ENCODE data around the gene SERPINB5. TPM values are rescaled to one million over a fixed set of nuclear protein-coding genes. Genes with fewer than 3 reads are reported as not detected.

SERPINB5 gene, protein sequence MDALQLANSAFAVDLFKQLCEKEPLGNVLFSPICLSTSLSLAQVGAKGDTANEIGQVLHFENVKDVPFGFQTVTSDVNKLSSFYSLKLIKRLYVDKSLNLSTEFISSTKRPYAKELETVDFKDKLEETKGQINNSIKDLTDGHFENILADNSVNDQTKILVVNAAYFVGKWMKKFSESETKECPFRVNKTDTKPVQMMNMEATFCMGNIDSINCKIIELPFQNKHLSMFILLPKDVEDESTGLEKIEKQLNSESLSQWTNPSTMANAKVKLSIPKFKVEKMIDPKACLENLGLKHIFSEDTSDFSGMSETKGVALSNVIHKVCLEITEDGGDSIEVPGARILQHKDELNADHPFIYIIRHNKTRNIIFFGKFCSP
- total RNA-seq (27.1 TPM), polyA plus RNA-seq (5.6 TPM)

DNA sequence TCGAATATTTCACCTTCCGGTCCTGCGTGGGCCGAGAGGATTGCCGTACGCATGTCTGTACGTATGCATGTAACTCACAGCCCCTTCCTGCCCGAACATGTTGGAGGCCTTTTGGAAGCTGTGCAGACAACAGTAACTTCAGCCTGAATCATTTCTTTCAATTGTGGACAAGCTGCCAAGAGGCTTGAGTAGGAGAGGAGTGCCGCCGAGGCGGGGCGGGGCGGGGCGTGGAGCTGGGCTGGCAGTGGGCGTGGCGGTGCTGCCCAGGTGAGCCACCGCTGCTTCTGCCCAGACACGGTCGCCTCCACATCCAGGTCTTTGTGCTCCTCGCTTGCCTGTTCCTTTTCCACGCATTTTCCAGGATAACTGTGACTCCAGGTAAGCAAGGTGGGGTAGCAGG, at the start of gene SERPINB5:
SERPINB5 (plus strand) TSS at position 291 of the 400 bp plus-strand sequence. CDS start 7,471 bp downstream, outside the sequence.
- WGBS, result 90% methylated on average over 21 of the region's 21 CpGs
- no peaks in the 10 kb centered on the region for H3K36me3 ChIP-seq (ENCODE audit: insufficient read depth)
- DNase-seq (ENCODE audit: extremely low spot score), result peak; percentile 58
- H3K4me1 ChIP-seq (ENCODE audit: insufficient read depth), result no peaks in the 10 kb centered on the region
- H3K4me3 ChIP-seq (ENCODE audit: low read depth, low read length), result peak within 1 kb of the TSS; percentile 6
- H3K27ac ChIP-seq (ENCODE audit: low read depth), result no peak within 1 kb of the TSS

DNA sequence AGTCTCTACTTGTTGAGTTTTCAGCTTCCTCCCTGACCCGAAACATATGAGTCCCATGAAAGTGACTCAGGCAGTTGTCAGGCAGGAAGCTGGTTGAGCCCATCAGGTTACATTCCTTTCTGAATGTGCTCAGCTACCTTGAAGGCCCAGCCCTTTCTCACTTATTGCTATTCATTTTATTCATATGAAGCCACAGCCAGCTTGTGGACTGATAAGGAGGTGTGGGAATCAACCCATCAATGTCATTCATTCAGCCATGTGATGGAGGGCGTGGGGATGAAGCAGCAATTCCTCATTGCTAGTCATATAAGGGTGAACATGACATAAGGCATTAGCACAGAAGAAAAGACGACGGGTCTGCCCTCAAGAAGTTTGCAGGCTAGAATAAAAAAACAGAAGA, 49.2 kb upstream of the SERPINB5 start:
- Histone ChIP-seq H3K27ac (ENCODE audit: low read depth) (no peak overlapping the region), H3K4me3 (ENCODE audit: low read depth, low read length) (no peak overlapping the region), H3K36me3 (ENCODE audit: insufficient read depth) (no peaks in the 10 kb centered on the region), H3K4me1 (ENCODE audit: insufficient read depth) (no peaks in the 10 kb centered on the region)
- 79% methylated on average over 4 of the region's 4 CpGs for WGBS
- peak; percentile 74 for DNase-seq (ENCODE audit: extremely low spot score)

DNA sequence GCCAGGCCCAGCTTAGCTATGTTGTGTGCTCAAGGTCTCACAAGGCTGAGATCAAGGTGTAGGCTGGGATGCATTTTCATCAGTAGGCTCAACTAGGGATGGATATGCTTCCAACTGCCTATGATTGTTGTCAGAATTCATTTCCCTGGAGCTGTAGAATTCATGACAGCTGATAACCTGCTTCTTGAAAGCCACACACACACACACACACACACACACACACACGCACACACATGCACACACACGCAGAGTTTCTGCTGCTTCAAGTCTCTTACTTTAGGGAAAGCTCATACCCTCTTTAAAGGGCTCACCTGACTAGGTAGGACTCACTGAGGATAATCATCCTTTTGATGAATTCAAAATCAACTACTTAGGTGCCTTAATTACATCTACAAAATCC, 46.2 kb upstream of the SERPINB5 start:
- Histone ChIP-seq H3K4me3 (ENCODE audit: low read depth, low read length) (no peak overlapping the region), H3K27ac (ENCODE audit: low read depth) (no peak overlapping the region), H3K4me1 (ENCODE audit: insufficient read depth) (no peaks in the 10 kb centered on the region), H3K36me3 (ENCODE audit: insufficient read depth) (no peaks in the 10 kb centered on the region)
- DNase-seq (ENCODE audit: extremely low spot score), result no peak
- WGBS, result 73% methylated on average over 2 of the region's 2 CpGs

DNA sequence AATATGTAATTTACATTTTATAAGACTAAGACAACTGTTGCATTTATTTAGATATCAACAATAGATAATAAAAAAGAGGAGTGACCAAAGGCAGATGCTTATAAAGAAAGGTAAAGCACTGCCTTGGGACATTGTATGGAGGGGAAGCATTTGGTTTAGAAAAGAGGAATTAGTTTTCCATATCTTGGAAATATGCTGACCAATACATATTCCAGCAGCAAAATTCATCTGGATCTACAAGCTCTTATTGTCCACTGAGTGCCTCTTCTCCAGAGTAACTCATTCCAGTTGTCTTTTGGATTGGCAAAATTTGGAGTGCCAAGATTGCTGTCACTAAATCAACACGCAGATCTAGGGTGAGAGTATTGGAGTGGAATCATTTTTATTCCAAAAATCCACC, 45.6 kb upstream of the SERPINB5 start:
- no peak for DNase-seq (ENCODE audit: extremely low spot score)
- Histone ChIP-seq H3K36me3 (ENCODE audit: insufficient read depth) (no peaks in the 10 kb centered on the region), H3K27ac (ENCODE audit: low read depth) (no peak overlapping the region), H3K4me3 (ENCODE audit: low read depth, low read length) (no peak overlapping the region), H3K4me1 (ENCODE audit: insufficient read depth) (no peaks in the 10 kb centered on the region)
- 70% methylated on average over 1 of the region's 1 CpG for whole genome bisulfite sequencing

DNA sequence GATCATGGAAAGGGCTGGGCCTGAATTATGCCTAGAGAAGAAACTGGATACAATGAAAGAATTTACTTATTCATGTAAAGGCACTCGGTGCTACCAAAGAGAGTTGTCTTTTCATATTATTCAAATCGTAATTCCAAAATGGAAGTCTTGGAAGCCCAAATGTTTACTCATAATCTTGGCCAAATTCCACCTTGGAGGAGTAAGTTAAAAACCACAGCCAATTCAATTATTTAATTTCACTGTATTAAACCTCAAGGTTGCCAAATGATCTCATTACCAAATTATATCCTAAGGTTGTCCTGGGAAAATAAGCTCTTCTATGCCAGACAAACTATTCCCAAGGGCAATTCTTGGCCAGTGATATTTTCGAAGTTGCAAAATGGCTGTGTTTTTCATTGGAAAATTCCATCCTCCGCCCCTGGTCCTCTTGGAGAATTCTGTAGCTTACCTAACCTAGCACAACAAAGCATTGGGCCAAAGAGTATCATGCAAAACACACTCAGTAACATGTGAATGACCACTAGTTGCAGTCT, 43.4 kb upstream of the SERPINB5 start:
- no peaks in the 10 kb centered on the region for H3K4me1 ChIP-seq (ENCODE audit: insufficient read depth)
- no peaks in the 10 kb centered on the region for H3K36me3 ChIP-seq (ENCODE audit: insufficient read depth)
- H3K4me3 ChIP-seq (ENCODE audit: low read depth, low read length), result no peak overlapping the region
- WGBS, result 53% methylated on average over 4 of the region's 4 CpGs
- DNase-seq (ENCODE audit: extremely low spot score), result no peak
- no peak overlapping the region for H3K27ac ChIP-seq (ENCODE audit: low read depth)

DNA sequence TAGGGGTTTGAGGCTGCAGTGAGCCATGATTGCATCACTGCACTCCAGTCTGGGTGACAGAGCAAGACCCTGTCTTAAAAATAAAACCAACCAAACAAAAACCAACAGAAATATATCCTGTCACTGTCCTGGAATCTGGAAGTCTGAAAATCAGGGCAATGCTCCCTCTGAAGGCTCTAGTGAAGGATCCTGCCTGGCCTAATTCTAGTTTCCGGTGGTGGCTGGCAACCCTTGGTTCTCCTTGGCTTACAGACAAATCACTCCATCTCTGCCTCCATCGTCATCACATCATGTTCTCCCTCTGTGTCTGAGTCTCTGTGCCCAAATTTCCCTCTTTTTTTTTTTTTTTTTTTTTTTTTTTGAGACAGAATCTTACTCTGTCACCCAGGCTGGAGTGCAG, 38.6 kb upstream of the SERPINB5 start:
- Histone ChIP-seq H3K36me3 (ENCODE audit: insufficient read depth) (no peaks in the 10 kb centered on the region), H3K4me3 (ENCODE audit: low read depth, low read length) (no peak overlapping the region), H3K27ac (ENCODE audit: low read depth) (no peak overlapping the region), H3K4me1 (ENCODE audit: insufficient read depth) (no peaks in the 10 kb centered on the region)
- DNase-seq (ENCODE audit: extremely low spot score), result no peak
- 86% methylated on average over 2 of the region's 2 CpGs for WGBS

DNA sequence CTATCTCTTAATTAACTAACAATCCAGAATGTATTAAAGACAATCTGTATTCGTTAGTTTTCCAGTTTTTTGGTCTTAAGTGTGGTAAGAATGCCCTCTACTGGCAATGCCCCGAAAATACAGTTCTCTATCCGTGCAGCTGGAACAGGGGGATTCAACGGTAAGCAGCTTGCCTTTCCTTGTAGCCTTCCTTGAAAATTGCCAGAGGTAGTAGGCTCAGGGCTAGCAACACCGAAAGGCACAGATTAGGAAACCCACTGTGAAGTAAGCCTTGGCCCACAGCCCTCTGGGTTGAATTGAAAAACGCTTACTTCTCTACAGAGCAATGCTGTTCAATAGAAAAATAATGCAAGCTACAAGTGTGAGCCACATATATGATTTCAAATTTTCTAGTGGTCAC, 37.4 kb upstream of the SERPINB5 start:
- WGBS, result 4% methylated on average over 6 of the region's 6 CpGs
- no peaks in the 10 kb centered on the region for H3K36me3 ChIP-seq (ENCODE audit: insufficient read depth)
- H3K4me1 ChIP-seq (ENCODE audit: insufficient read depth), result no peaks in the 10 kb centered on the region
- no peak overlapping the region for H3K27ac ChIP-seq (ENCODE audit: low read depth)
- DNase-seq (ENCODE audit: extremely low spot score), result no peak
- no peak overlapping the region for H3K4me3 ChIP-seq (ENCODE audit: low read depth, low read length)

DNA sequence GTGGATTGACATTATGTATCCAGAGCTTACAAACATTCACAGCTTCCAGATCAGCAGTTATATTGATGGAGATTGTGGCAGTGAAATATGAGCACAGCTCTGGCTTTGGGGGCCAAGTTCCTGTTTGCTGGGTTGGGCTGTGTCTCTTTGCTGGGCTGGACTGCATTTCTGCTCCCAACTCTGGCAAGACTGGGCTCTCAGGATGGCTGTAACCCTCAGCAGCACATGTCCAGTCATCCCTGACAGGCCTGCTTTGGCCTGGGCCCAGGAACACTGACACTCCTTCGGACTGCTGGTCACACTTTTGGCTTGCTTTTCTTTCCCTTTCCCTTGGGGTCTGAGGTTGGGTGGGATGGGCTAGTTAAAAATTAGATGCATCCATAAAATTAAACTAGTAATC, 36.5 kb upstream of the SERPINB5 start:
- H3K4me3 ChIP-seq (ENCODE audit: low read depth, low read length), result no peak overlapping the region
- DNase-seq (ENCODE audit: extremely low spot score), result no peak
- H3K36me3 ChIP-seq (ENCODE audit: insufficient read depth), result no peaks in the 10 kb centered on the region
- H3K4me1 ChIP-seq (ENCODE audit: insufficient read depth), result no peaks in the 10 kb centered on the region
- 37% methylated on average over 1 of the region's 1 CpG for WGBS
- H3K27ac ChIP-seq (ENCODE audit: low read depth), result no peak overlapping the region

DNA sequence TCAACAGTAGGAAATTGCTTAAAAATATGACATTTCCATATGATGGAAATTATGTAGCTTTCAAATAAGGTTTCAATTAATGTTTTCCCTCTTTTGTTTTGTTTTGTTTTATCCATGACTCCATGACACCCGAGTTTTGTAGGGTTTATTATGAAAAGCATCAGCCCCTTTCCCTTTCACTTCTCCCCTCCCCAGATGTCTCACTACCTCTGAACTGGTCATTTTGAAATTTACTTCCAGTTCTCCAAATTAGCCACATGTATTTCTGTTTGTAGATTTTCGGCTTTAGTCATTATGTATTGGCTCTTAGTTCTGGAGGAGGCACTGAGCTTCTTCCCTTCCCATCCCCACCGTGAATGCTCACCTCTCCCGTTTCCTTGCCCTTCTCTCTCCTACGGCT, 35.9 kb upstream of the SERPINB5 start:
- H3K4me1 ChIP-seq (ENCODE audit: insufficient read depth), result no peaks in the 10 kb centered on the region
- 74% methylated on average over 5 of the region's 5 CpGs for WGBS
- H3K27ac ChIP-seq (ENCODE audit: low read depth), result no peak overlapping the region
- no peaks in the 10 kb centered on the region for H3K36me3 ChIP-seq (ENCODE audit: insufficient read depth)
- no peak overlapping the region for H3K4me3 ChIP-seq (ENCODE audit: low read depth, low read length)
- no peak for DNase-seq (ENCODE audit: extremely low spot score)

DNA sequence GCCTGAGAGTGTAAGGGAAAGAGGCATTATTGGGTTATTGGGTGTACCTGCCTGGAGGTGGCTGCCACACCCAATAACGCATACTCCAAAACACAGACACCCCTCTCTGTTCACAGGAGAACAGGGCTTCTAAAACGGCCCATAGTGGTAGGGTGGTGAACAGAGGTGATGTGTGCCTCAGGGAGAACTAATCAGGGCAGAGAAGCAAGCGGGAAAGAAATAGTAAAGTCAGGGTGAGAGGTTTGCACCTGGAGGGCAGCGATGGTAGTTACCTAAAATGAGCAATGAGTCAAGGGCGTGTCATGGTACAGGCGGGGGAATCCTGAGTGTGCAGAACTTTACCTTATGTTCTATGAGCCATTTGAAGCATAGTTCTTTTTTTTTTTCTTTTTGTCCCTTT, 32.9 kb upstream of the SERPINB5 start:
- 93% methylated on average over 6 of the region's 6 CpGs for whole genome bisulfite sequencing
- no peaks in the 10 kb centered on the region for H3K36me3 ChIP-seq (ENCODE audit: insufficient read depth)
- H3K4me3 ChIP-seq (ENCODE audit: low read depth, low read length), result no peak overlapping the region
- H3K4me1 ChIP-seq (ENCODE audit: insufficient read depth), result no peaks in the 10 kb centered on the region
- no peak overlapping the region for H3K27ac ChIP-seq (ENCODE audit: low read depth)
- no peak for DNase-seq (ENCODE audit: extremely low spot score)

DNA sequence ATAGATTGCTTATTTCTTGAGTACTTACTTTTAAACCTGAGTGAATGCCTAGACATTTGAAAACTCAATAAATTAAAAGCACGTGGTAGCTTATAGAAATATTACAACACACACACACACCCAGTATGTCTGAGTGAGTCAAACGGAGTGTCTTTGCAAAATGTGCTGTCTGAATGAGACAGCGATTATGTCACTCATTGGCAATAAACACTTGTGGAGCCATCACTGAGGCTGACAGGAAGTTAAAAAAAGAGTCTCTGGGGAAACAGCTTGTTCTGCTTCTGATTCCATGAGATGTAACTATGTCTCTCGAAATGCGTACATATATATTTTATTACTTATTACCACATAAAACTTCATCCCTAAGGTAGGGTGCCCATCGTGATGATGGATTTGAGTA, 32.2 kb upstream of the SERPINB5 start:
- Histone ChIP-seq H3K4me1 (ENCODE audit: insufficient read depth) (no peaks in the 10 kb centered on the region), H3K4me3 (ENCODE audit: low read depth, low read length) (no peak overlapping the region), H3K27ac (ENCODE audit: low read depth) (no peak overlapping the region), H3K36me3 (ENCODE audit: insufficient read depth) (no peaks in the 10 kb centered on the region)
- no peak for DNase-seq (ENCODE audit: extremely low spot score)
- WGBS, result 52% methylated on average over 6 of the region's 6 CpGs

DNA sequence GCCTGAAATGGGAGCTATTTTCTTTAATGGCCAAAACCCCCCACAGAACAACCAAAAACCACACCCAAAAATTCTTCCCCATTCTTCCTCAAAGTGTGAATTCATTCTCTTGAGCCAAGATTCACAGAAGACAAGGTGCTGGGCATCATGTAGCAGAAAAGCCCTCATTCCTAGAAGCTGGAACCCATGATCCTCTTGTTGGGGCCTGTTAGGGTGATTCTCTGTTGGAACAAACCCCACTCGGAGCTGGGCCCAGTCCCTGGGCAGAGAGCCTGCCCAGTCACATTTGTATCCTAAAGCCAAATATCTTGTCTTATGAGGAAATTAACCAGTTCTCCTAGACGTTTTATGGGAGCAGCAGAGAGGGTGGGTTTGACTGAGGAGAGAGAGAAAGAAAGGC, 31.7 kb upstream of the SERPINB5 start:
- H3K4me1 ChIP-seq (ENCODE audit: insufficient read depth), result no peaks in the 10 kb centered on the region
- H3K27ac ChIP-seq (ENCODE audit: low read depth), result no peak overlapping the region
- no peak for DNase-seq (ENCODE audit: extremely low spot score)
- H3K4me3 ChIP-seq (ENCODE audit: low read depth, low read length), result no peak overlapping the region
- 35% methylated on average over 2 of the region's 2 CpGs for WGBS
- no peaks in the 10 kb centered on the region for H3K36me3 ChIP-seq (ENCODE audit: insufficient read depth)

DNA sequence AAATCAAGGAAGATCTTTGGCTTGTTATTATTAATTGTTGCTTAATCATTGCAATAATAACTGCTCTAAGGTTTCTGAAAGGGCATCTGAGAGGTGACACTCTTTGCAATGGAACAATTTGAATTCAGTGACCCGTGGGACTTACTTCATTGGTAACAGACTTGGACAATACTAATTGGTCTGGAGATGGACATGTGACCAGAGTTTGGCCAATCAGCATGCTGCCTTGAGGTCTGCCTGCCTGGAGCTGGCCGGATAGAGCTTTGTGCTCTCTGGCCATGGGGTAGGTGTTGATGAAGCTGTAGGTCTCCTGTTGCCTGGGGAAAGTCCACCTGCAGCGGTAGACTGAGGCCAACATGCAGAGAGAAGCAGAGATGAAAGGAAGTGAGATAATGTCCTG, 30.5 kb upstream of the SERPINB5 start:
- H3K4me3 ChIP-seq (ENCODE audit: low read depth, low read length), result no peak overlapping the region
- no peak overlapping the region for H3K27ac ChIP-seq (ENCODE audit: low read depth)
- 93% methylated on average over 3 of the region's 3 CpGs for WGBS
- no peaks in the 10 kb centered on the region for H3K36me3 ChIP-seq (ENCODE audit: insufficient read depth)
- no peaks in the 10 kb centered on the region for H3K4me1 ChIP-seq (ENCODE audit: insufficient read depth)
- no peak for DNase-seq (ENCODE audit: extremely low spot score)

DNA sequence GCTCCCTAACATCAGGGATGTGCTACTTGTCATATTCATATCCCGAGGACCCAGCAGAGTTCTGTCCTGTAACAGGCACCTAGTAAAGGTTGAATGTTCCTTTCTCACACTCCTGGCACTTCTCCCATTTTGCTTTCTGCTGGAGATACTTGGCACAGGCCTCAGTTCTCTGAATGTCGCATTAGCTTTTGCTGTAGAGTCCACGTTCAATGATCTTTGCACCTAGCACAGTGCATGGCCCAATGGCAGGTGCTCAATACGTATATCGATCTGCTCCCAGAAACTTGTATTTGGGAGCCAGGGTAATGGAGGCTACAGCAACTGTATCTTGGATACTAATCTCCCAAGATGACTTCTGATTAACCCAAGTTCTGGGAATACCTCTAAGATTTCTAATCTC, 29.7 kb upstream of the SERPINB5 start:
- WGBS, result 57% methylated on average over 5 of the region's 5 CpGs
- H3K4me1 ChIP-seq (ENCODE audit: insufficient read depth), result no peaks in the 10 kb centered on the region
- H3K36me3 ChIP-seq (ENCODE audit: insufficient read depth), result no peaks in the 10 kb centered on the region
- no peak overlapping the region for H3K27ac ChIP-seq (ENCODE audit: low read depth)
- no peak for DNase-seq (ENCODE audit: extremely low spot score)
- no peak overlapping the region for H3K4me3 ChIP-seq (ENCODE audit: low read depth, low read length)

All from urinary bladder (tissue), 4 donors.